Measurements from ENCODE around the gene CARS2. TPM values are rescaled to one million over a fixed set of nuclear protein-coding genes. Genes with fewer than 3 reads are reported as not detected.

The CARS2 gene
- total and polyA plus RNA-seq, 4 donors, result 47.7 to 65.0 (median 54.2) TPM

DNA sequence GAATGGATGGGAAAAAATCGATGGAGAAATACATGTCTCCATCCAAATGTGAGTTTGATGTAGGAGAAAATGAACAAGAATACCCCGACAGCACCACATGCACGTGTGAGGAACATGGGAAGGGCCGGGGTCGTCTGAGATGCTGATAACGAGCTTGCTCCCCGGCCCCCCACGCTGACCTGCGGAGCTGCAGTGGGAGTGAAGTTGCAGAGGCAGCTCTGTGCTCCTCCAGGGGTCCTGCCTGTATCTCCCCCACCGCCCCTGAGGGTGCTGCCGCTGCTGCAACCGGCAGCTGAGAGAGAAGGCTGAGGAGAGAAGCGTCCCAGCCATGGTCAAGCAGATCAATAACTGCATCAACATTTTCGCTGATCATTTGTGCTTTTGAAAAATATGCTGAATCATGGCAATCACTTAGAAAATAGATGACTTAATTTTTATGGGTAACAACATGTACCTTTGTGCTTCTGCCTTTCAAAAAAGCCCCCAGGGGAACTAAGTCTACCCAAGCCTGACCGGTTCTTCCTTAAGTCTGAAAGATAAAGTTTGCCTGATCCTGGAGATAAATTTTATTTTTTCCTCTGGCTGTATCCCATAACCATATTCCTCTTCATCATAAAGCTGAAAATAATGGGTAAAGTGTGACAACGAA is 108.8 kb downstream of the CARS2 start:
- H3K4me1 ChIP-seq (ENCODE audit: control insufficient read depth, insufficient read depth, low read length), result no peaks in the 10 kb centered on the region
- H3K27me3 ChIP-seq (ENCODE audit: control insufficient read depth, insufficient read depth, low read length), result no peaks in the 10 kb centered on the region
- H3K9me3 ChIP-seq (ENCODE audit: control insufficient read depth, insufficient read depth, low read length), result no peaks in the 10 kb centered on the region
- 77% methylated on average over 13 of the region's 16 CpGs for WGBS (ENCODE audit: insufficient coverage)
- DNase-seq (ENCODE audit: low read depth in 4 of 6, low spot score in 6 of 6), result no peak
- no peak overlapping the region for H3K27ac ChIP-seq (ENCODE audit: low read depth, low read length)
- H3K36me3 ChIP-seq (ENCODE audit: control insufficient read depth, insufficient read depth, low read length), result no peaks in the 10 kb centered on the region
- no peak overlapping the region for H3K4me3 ChIP-seq (ENCODE audit: low read depth, low read length)

DNA sequence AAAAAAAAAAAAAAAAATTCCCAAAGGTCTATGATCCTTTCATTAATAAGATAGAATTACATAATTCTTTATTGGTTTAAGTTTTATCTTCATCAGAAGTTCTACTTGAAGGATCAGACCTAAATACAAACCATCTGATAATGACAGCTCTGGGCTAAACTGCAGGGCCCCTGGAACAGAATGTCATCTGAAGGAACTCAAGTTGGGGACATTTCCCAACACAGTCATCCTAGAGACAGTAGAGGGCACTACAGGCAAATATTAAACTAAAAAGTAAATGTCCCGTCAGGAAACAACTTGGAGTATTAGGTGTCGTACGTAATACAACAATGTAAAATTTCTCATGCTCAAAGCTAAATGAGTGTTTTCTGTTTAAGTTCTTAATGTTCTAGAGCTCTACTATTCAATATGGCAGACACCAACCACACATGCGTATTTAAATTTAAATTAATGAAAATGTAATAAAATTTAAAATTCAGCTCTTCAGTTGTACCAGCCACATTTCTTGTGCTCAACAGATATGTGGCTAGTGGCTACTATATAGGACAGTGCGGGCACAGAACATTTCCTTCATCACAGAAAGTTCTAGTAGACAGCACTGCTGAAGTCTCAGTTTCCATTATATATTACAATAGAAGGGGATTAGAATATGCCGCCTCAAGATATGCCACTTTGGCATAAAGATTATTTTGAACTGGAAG is 112.3 kb downstream of the CARS2 start:
- no peaks in the 10 kb centered on the region for H3K36me3 ChIP-seq (ENCODE audit: control insufficient read depth, insufficient read depth, low read length)
- no peak overlapping the region for H3K4me3 ChIP-seq (ENCODE audit: low read depth, low read length)
- no peaks in the 10 kb centered on the region for H3K27me3 ChIP-seq (ENCODE audit: control insufficient read depth, insufficient read depth, low read length)
- no peaks in the 10 kb centered on the region for H3K4me1 ChIP-seq (ENCODE audit: control insufficient read depth, insufficient read depth, low read length)
- no CpG with 5 or more reads among the region's 6 CpGs for WGBS (ENCODE audit: insufficient coverage)
- peak in 3 of 6 donors; percentile 25 to 78 (median 70) for DNase-seq (ENCODE audit: low read depth in 4 of 6, low spot score in 6 of 6)
- no peaks in the 10 kb centered on the region for H3K9me3 ChIP-seq (ENCODE audit: control insufficient read depth, insufficient read depth, low read length)
- no peak overlapping the region for H3K27ac ChIP-seq (ENCODE audit: low read depth, low read length)

DNA sequence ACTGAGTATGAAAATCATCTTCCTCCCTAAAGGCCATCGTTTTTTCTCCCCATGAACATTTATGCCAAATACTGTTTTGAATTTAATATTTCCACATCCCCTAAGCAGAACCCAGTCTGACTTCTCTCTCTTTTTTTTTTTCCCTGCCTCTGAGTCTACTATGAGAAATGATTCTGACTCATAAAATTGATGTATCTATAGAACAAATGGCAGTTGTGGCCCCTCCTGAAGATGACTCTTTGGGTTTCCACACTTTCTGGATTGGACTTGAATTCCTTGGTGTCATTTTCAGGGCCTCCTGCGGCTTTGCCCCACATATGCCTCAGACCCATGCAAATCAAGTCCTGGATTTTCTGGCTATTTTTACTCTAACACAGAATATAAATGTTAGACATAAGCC is 113.3 kb downstream of the CARS2 start:
- DNase-seq (ENCODE audit: low read depth in 4 of 6, low spot score in 6 of 6), result no peak

More for the DNA sequence above, 113.3 kb downstream of the CARS2 start:
- H3K27ac ChIP-seq (ENCODE audit: low read depth, low read length), result no peak overlapping the region
- H3K36me3 ChIP-seq (ENCODE audit: control insufficient read depth, insufficient read depth, low read length), result no peaks in the 10 kb centered on the region
- H3K4me1 ChIP-seq (ENCODE audit: control insufficient read depth, insufficient read depth, low read length), result no peaks in the 10 kb centered on the region
- H3K9me3 ChIP-seq (ENCODE audit: control insufficient read depth, insufficient read depth, low read length), result no peaks in the 10 kb centered on the region
- no peak overlapping the region for H3K4me3 ChIP-seq (ENCODE audit: low read depth, low read length)
- WGBS (ENCODE audit: insufficient coverage), result 83% methylated on average over 1 of the region's 2 CpGs
- no peaks in the 10 kb centered on the region for H3K27me3 ChIP-seq (ENCODE audit: control insufficient read depth, insufficient read depth, low read length)

Other genes with a start within 250 kb of the CARS2 start
- gene RAB20, start 144.4 kb downstream of the CARS2 start, total RNA-seq, result 1 to 10 TPM; 7.4 to 8.3 TPM
- gene RAB20, start 144.4 kb downstream of the CARS2 start, polyA plus RNA-seq (ENCODE audit: insufficient read length in 2 of 2), result 1 to 10 TPM; 2.6 to 3.3 TPM
- 10 to 100 TPM; 28.1 to 31.1 TPM for gene NAXD, start 90.6 kb downstream of the CARS2 start, total RNA-seq
- 10 to 100 TPM; 62.7 to 64.9 TPM for gene NAXD, start 90.6 kb downstream of the CARS2 start, polyA plus RNA-seq (ENCODE audit: insufficient read length in 2 of 2)
- gene ING1, start 7.6 kb upstream of the CARS2 start, total RNA-seq, result 10 to 100 TPM; 13.5 to 14.8 TPM
- gene ING1, start 7.6 kb upstream of the CARS2 start, polyA plus RNA-seq (ENCODE audit: insufficient read length in 2 of 2), result 10 to 100 TPM; 20.9 to 24.4 TPM
- gene ANKRD10, start 209.0 kb upstream of the CARS2 start, total RNA-seq, result 100 to 1,000 TPM; 190 to 192 TPM
- 100 to 1,000 TPM; 187 to 221 TPM for gene ANKRD10, start 209.0 kb upstream of the CARS2 start, polyA plus RNA-seq (ENCODE audit: insufficient read length in 2 of 2)